OCI-LY3 (cell line): ENCODE data around the gene LEUTX.

ENCODE experiments used
- H2AFZ ChIP-seq: fragments of 200-600, 300-600 bp; shearing (Covaris generic); 2 replicates; pipeline ENCODE4 v1.6.0; 2014; ENCODE audit warnings: antibody characterized with exemption, low read depth, low read length
- H3K27ac ChIP-seq: fragments of 200-600, 300-600 bp; sonication (generic); 2 replicates; pipeline ENCODE4 v1.5.1; 2014; ENCODE audit warnings: mild to moderate bottlenecking, low read length, moderate library complexity, mixed read lengths
- H3K27me3 ChIP-seq: fragments of 200-600, 300-600 bp; sonication (generic); 2 replicates; pipeline ENCODE4 v1.6.1; 2014; ENCODE audit warnings: low read depth, low read length, mixed read lengths
- H3K36me3 ChIP-seq: fragments of 200-600, 300-600 bp; sonication (generic); replicated peaks from 2 replicates; pipeline ENCODE3; 2014; ENCODE audit warnings: low read depth, low read length, mixed read lengths
- H3K4me1 ChIP-seq: fragments of 300-600, 200-600 bp; sonication (generic); 2 replicates; pipeline ENCODE4 v1.6.1; 2014; ENCODE audit warnings: low read length, mixed read lengths
- H3K4me2 ChIP-seq: fragments of 200-600, 300-600 bp; sonication (generic); 2 replicates; pipeline ENCODE4 v1.6.1; 2014; ENCODE audit warnings: low read length, mixed read lengths
- H3K4me3 ChIP-seq: fragments of 300-600, 200-600 bp; sonication (generic); 2 replicates; pipeline ENCODE4 v1.5.1; 2014; ENCODE audit warnings: antibody characterized with exemption, mild to moderate bottlenecking, low read length, moderate library complexity
- H3K79me2 ChIP-seq: fragments of 300-600, 200-600 bp; shearing (Covaris generic); 2 replicates; pipeline ENCODE4 v1.6.1; 2014; ENCODE audit warnings: mild to moderate bottlenecking, low read length, mixed read lengths
- H3K9ac ChIP-seq: fragments of 300-600, 200-600 bp; shearing (Covaris generic); 2 replicates; pipeline ENCODE4 v1.6.0; 2014; ENCODE audit warnings: mild to moderate bottlenecking, low read length, moderate library complexity
- H3K9me3 ChIP-seq: fragments of 200-600, 300-600 bp; shearing (Covaris generic); 2 replicates; pipeline ENCODE4 v1.6.1; 2014; ENCODE audit warnings: low read length, mixed read lengths; ENCODE audit not compliant: insufficient read depth
- H4K20me1 ChIP-seq: fragments of 200-600, 300-600 bp; sonication (generic); 2 replicates; pipeline ENCODE4 v1.6.1; 2016; ENCODE audit warnings: low read length, mixed read lengths; ENCODE audit not compliant: insufficient read depth
- EZH2phosphoT487 ChIP-seq: fragments of 200-600 bp; shearing (Covaris generic); IDR thresholded peaks from 2 replicates; pipeline ENCODE4 v1.6.1; 2018; ENCODE audit warnings: antibody characterized with exemption, mixed run types, low read depth
- TF ChIP-seq, protein P1 (sequence below): fragments of 200-600, 300-600 bp; sonication (generic); IDR thresholded peaks from 2 replicates; pipeline ENCODE4 v1.5.1; 2014; ENCODE audit warnings: antibody characterized with exemption, low read length, low read depth

The LEUTX gene

DNA sequence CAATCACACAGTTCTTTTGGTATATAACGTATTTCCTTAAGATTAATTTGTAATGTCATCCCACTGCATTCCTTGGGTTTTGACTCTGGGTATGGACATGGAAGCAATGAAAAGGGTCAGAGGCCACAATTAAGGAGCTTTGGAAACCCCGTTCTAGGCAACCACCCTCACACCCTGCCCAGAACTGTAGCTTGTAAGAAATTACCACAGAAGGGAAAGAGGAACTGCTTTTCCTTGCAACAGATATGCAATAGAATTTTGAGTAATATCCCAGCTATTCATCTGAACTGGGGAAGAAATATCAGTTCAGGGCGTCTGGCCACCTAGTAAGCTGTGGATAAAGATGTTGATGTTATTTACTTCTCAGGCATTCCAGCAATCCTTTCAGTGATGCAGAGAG lies 39.8 kb upstream of the LEUTX start:
- H3K36me3 ChIP-seq: no peaks in the 10 kb centered on the region
- TF ChIP-seq, protein P1, sequence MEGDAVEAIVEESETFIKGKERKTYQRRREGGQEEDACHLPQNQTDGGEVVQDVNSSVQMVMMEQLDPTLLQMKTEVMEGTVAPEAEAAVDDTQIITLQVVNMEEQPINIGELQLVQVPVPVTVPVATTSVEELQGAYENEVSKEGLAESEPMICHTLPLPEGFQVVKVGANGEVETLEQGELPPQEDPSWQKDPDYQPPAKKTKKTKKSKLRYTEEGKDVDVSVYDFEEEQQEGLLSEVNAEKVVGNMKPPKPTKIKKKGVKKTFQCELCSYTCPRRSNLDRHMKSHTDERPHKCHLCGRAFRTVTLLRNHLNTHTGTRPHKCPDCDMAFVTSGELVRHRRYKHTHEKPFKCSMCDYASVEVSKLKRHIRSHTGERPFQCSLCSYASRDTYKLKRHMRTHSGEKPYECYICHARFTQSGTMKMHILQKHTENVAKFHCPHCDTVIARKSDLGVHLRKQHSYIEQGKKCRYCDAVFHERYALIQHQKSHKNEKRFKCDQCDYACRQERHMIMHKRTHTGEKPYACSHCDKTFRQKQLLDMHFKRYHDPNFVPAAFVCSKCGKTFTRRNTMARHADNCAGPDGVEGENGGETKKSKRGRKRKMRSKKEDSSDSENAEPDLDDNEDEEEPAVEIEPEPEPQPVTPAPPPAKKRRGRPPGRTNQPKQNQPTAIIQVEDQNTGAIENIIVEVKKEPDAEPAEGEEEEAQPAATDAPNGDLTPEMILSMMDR: no peak
- no peak for TF ChIP-seq EZH2phosphoT487
- no peaks in the 10 kb centered on the region for H3K9me3 ChIP-seq
- no peaks in the 10 kb centered on the region for H3K4me1 ChIP-seq
- H3K79me2 ChIP-seq: no peaks in the 10 kb centered on the region
- no peak overlapping the region for H3K9ac ChIP-seq
- 0 out of 2 replicates have a peak, but pooled peaks cover 3% of the 10 kb centered on the region for H4K20me1 ChIP-seq
- H3K4me2 ChIP-seq: no peak overlapping the region
- H3K4me3 ChIP-seq: no peak overlapping the region
- H3K27me3 ChIP-seq: peaks cover 21% of the 10 kb centered on the region
- no peak overlapping the region for H2AFZ ChIP-seq
- H3K27ac ChIP-seq: no peak overlapping the region

DNA sequence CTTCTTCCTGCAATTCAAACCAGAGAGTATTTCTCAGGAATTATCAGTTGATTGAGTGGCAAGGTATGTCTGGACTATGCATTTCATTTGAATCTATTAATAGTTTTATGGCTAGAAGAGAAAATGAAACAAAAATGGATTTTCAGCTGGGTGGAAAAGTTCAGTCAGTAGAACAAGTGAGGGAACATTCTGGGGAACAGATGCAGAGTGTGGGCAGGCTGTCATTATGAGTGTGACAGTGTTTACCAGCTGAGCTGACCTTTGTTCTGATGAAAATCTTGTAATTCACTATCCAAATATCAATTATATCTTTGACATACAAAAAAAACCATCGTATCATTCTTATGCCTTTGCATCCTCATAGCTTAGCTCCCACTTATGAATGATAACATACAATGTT lies 38.3 kb upstream of the LEUTX start:
- H3K9me3 ChIP-seq: no peaks in the 10 kb centered on the region
- H4K20me1 ChIP-seq: 0 out of 2 replicates have a peak, but pooled peaks cover 3% of the 10 kb centered on the region
- peaks cover 25% of the 10 kb centered on the region for H3K27me3 ChIP-seq
- no peak overlapping the region for H3K4me2 ChIP-seq
- H3K9ac ChIP-seq: no peak overlapping the region
- H2AFZ ChIP-seq: no peak overlapping the region
- no peaks in the 10 kb centered on the region for H3K79me2 ChIP-seq
- no peak for TF ChIP-seq EZH2phosphoT487
- TF ChIP-seq, protein P1: no peak
- no peaks in the 10 kb centered on the region for H3K36me3 ChIP-seq
- no peak overlapping the region for H3K4me3 ChIP-seq
- H3K4me1 ChIP-seq: no peaks in the 10 kb centered on the region
- H3K27ac ChIP-seq: no peak overlapping the region

DNA sequence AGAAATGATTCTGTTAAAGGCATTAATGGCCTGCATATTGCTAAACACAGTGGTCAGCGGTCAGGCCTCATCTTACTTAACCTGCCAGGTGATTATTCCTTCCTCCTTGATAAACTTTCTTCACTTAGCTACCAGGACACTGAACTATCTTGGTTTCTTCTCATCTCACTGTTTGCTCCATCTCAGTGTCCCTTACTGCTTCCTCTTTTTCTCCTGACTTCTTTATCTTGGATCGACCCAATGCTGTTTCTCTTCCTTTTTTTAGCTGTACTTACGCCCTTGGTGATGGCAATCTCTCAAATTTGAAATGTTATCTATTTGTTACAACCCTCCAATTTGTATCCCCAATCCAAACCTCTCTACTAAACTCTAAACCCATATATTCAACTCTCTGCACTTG lies 33.0 kb upstream of the LEUTX start:
- no peak overlapping the region for H3K27ac ChIP-seq
- peaks cover 23% of the 10 kb centered on the region for H3K27me3 ChIP-seq
- no peak overlapping the region for H3K9ac ChIP-seq
- no peaks in the 10 kb centered on the region for H3K9me3 ChIP-seq
- H4K20me1 ChIP-seq: no peaks in the 10 kb centered on the region
- H3K4me2 ChIP-seq: no peak overlapping the region
- H2AFZ ChIP-seq: no peak overlapping the region
- no peak overlapping the region for H3K4me3 ChIP-seq
- H3K4me1 ChIP-seq: no peaks in the 10 kb centered on the region
- no peaks in the 10 kb centered on the region for H3K36me3 ChIP-seq
- TF ChIP-seq, protein P1: no peak
- no peak for TF ChIP-seq EZH2phosphoT487
- H3K79me2 ChIP-seq: no peaks in the 10 kb centered on the region

DNA sequence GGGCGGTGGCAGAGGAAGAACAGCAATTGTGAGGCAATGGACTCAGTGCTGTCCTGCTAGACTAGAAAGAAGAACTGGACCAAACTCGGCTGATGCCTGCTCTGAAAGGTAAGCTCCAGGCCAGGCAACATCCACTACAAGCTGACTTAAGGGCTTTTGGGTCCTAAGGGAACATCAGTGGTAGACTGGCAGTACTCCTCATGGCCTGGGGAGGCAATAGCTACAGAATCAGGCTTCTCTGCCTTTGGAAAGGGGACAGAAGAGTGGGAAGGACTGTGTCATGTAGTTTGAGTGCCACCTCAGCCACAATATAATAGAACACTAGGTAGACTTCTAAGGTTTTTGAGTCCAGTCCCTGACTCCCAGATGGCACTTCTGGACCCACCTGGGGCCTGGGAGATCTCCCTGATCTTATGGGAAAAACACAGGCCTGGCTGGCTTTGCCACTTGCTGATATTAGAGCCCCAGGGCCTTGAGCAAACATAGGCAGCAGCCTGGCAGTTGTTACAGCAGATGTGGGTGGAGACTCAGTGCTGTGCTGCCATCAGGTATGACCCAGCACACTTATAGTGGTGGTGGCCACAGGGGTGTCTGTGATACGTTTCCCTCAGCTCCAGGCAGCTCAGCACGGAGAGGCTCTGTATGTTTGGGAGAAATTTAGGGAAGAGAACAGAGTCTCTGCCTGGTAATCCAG lies 31.7 kb upstream of the LEUTX start:
- no peak overlapping the region for H3K4me3 ChIP-seq
- H3K4me1 ChIP-seq: no peaks in the 10 kb centered on the region
- no peaks in the 10 kb centered on the region for H3K79me2 ChIP-seq
- peaks cover 29% of the 10 kb centered on the region for H3K27me3 ChIP-seq
- H3K9me3 ChIP-seq: no peaks in the 10 kb centered on the region
- H3K36me3 ChIP-seq: no peaks in the 10 kb centered on the region
- TF ChIP-seq, protein P1: no peak
- no peak for TF ChIP-seq EZH2phosphoT487
- no peak overlapping the region for H3K27ac ChIP-seq
- H2AFZ ChIP-seq: no peak overlapping the region
- no peak overlapping the region for H3K9ac ChIP-seq
- H4K20me1 ChIP-seq: no peaks in the 10 kb centered on the region
- no peak overlapping the region for H3K4me2 ChIP-seq
